Liver (tissue), 9 donors: ENCODE data around the gene CAVIN4. TPM values are rescaled to one million over a fixed set of nuclear protein-coding genes. Genes with fewer than 3 reads are reported as not detected.

ENCODE experiments used
- DNase-seq: peaks from one replicate; pipeline ENCODE4 v3.0.0-alpha.2; 2017; ENCODE audit warnings: low spot score
- H3K27ac ChIP-seq, 2 donors: one replicate each; pipeline ENCODE4 v1.7.0; 2013; ENCODE audit warnings: inconsistent platforms in 2 of 2, low read length in 2 of 2, control low read depth in 1 of 2, low read depth in 1 of 2, mild to moderate bottlenecking in 1 of 2
- H3K27me3 ChIP-seq, 4 donors: one replicate each; pipeline versions ENCODE4 v1.6.1 to v1.7.0; 2013; ENCODE audit warnings: low read length in 3 of 4, inconsistent platforms in 1 of 4, mild to moderate bottlenecking in 1 of 4, moderate library complexity in 1 of 4; ENCODE audit not compliant: control insufficient read depth in 4 of 4, insufficient read depth in 4 of 4
- H3K36me3 ChIP-seq, 4 donors: one replicate each; pipeline versions ENCODE4 v1.6.1 to v1.7.0; 2013; ENCODE audit warnings: low read length in 3 of 4, mild to moderate bottlenecking in 3 of 4, low read depth in 1 of 4, moderate library complexity in 1 of 4; ENCODE audit not compliant: control insufficient read depth in 4 of 4, insufficient read depth in 3 of 4
- H3K4me1 ChIP-seq, 4 donors: one replicate each; pipeline versions ENCODE4 v1.6.1 to v1.7.0; 2013; ENCODE audit warnings: low read length in 3 of 4, mild to moderate bottlenecking in 3 of 4, moderate library complexity in 1 of 4; ENCODE audit not compliant: control insufficient read depth in 4 of 4, insufficient read depth in 4 of 4
- H3K4me3 ChIP-seq, 3 donors: one replicate each; pipeline versions ENCODE4 v1.6.1 to v1.7.0; 2013; ENCODE audit warnings: low read length in 3 of 3, control low read depth in 1 of 3, low read depth in 1 of 3, mild to moderate bottlenecking in 1 of 3
- H3K9ac ChIP-seq, 2 donors: one replicate each; pipeline ENCODE4 v1.7.0; 2013; ENCODE audit warnings: low read length in 2 of 2, mild to moderate bottlenecking in 2 of 2, moderate library complexity in 2 of 2, control low read depth in 1 of 2, low read depth in 1 of 2
- H3K9me3 ChIP-seq, 4 donors: one replicate each; pipeline versions ENCODE4 v1.6.1 to v1.7.0; 2013; ENCODE audit warnings: low read length in 3 of 4; ENCODE audit not compliant: control insufficient read depth in 4 of 4
- EGR1 ChIP-seq, 2 donors: IDR thresholded peaks; 2 replicates each; pipeline ENCODE4 v1.6.1; 2016 to 2018; ENCODE audit warnings: antibody characterized with exemption in 2 of 2, low read depth in 2 of 2
- FOXA1 ChIP-seq: IDR thresholded peaks from 2 replicates; pipeline ENCODE4 v1.6.1; 2016; ENCODE audit warnings: antibody characterized with exemption
- FOXA2 ChIP-seq: IDR thresholded peaks from 2 replicates; pipeline ENCODE4 v1.6.1; 2016; ENCODE audit warnings: antibody characterized with exemption
- GABPA ChIP-seq, 2 donors: IDR thresholded peaks in 1 of 2; conservative IDR thresholded peaks in 1 of 2; 2 replicates each; pipeline ENCODE4 v1.6.1; 2016; ENCODE audit warnings: antibody characterized with exemption in 2 of 2, mild to moderate bottlenecking in 1 of 2, moderate library complexity in 1 of 2
- HNF4A ChIP-seq, 2 donors: conservative IDR thresholded peaks; 2 replicates each; pipeline ENCODE4 v1.6.1; 2016; ENCODE audit warnings: antibody characterized with exemption in 2 of 2, mild to moderate bottlenecking in 2 of 2
- HNF4G ChIP-seq: IDR thresholded peaks from 2 replicates; pipeline ENCODE4 v1.6.1; 2016; ENCODE audit warnings: antibody characterized with exemption
- JUND ChIP-seq, 2 donors: IDR thresholded peaks; 2 replicates each; pipeline ENCODE4 v1.6.1; 2016; ENCODE audit warnings: antibody characterized with exemption in 2 of 2
- NR2F2 ChIP-seq: IDR thresholded peaks from 2 replicates; pipeline ENCODE4 v1.6.1; 2016; ENCODE audit warnings: antibody characterized with exemption
- RAD21 ChIP-seq, 2 donors: IDR thresholded peaks; 2 replicates each; pipeline ENCODE4 v1.6.1; 2016; ENCODE audit warnings: antibody characterized with exemption in 2 of 2, mild to moderate bottlenecking in 2 of 2
- RXRA ChIP-seq, 2 donors: IDR thresholded peaks; 2 replicates each; pipeline ENCODE4 v1.6.1; 2017 to 2018; ENCODE audit warnings: antibody characterized with exemption in 2 of 2, mild to moderate bottlenecking in 1 of 2
- SP1 ChIP-seq: IDR thresholded peaks from 2 replicates; pipeline ENCODE4 v1.6.1; 2018; ENCODE audit warnings: antibody characterized with exemption, mild to moderate bottlenecking
- TAF1 ChIP-seq: conservative IDR thresholded peaks from 2 replicates; pipeline ENCODE4 v1.6.1; 2016; ENCODE audit warnings: antibody characterized with exemption, mild to moderate bottlenecking
- YY1 ChIP-seq: IDR thresholded peaks from 2 replicates; pipeline ENCODE4 v1.6.1; 2016; ENCODE audit warnings: antibody characterized with exemption, mild to moderate bottlenecking
- WGBS: extraction: QIAGEN DNeasy Blood & Tissue Kit; methylation state at CpG from one replicate; pipeline ENCODE4 v1.1.7; 2013; 5-methylcytosine and 5-hydroxymethylcytosine counted together
- polyA plus RNA-seq, 2 donors: library from polyadenylated mRNA; stranded (reverse) in 1 of 2; unstranded in 1 of 2; fragments of 200-250 nt in 1 of 2; fragments of >200 nt in 1 of 2; fragmentation: Nextera tagmentation in 1 of 2; extraction: Ambion mirVana in 1 of 2; gene quantifications; one replicate each; pipeline versions ENCODE4 v1.2.1 to v1.2.3, GENCODE V29; 2013 to 2015
- total RNA-seq, 2 donors: library from RNA; depleted of rRNA; stranded (reverse); fragments of >200 nt; gene quantifications; one replicate each; pipeline ENCODE4 v1.2.3, GENCODE V29; 2014
- TF ChIP-seq, protein P1 (sequence below): fragments of 150-350 bp; IDR thresholded peaks from 2 replicates; pipeline ENCODE4 v1.5.1; 2017; ENCODE audit warnings: improper control_type of control experiment, low read depth, low read length; ENCODE audit not compliant: missing input control
- TF ChIP-seq, protein P2 (sequence below): IDR thresholded peaks from 2 replicates; pipeline ENCODE4 v1.6.1; 2016; ENCODE audit warnings: antibody characterized with exemption
- TF ChIP-seq, protein P3 (sequence below): IDR thresholded peaks from 2 replicates; pipeline ENCODE4 v1.6.1; 2016; ENCODE audit warnings: antibody characterized with exemption
- TF ChIP-seq, protein P4 (sequence below): IDR thresholded peaks from 2 replicates; pipeline ENCODE4 v1.6.1; 2016; ENCODE audit warnings: antibody characterized with exemption, mild to moderate bottlenecking
- donor health status: healthy.
- donor health status: healthy.
- donor health status: healthy.
- donor health status: healthy.
- donor health status: healthy.

Gene CAVIN4
- total and polyA plus RNA-seq, 4 donors = 0.05 to 0.08 (median 0.06) TPM

DNA sequence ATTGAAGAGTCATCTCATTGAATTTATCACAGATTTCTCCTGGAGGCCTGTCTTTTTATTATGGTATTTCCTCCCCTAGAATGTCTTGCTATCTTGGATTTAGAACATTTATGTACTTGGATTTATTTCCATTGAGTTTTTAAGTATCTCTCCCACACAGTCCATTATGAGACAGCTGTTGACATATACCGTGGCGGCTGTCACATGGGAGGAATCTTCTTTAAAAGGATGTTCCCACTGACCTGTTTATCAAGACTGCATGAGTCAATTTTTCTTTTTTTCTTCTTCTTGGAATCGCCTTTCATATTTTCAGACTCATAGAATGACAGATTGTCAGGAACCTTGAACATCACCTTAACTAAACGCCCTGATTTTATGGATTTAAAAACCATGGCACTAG lies 2.9 kb upstream of the CAVIN4 start:
- Histone ChIP-seq H3K9ac (no peak overlapping the region), H3K27me3 (no peaks in the 10 kb centered on the region), H3K27ac (no peak overlapping the region), H3K36me3 (no peaks in the 10 kb centered on the region), H3K4me1 (no peaks in the 10 kb centered on the region), H3K4me3 (no peak overlapping the region), H3K9me3 (no peaks in the 10 kb centered on the region)
- no peak for DNase-seq
- TF ChIP-seq HNF4G = no peak
- TF ChIP-seq, protein P1, sequence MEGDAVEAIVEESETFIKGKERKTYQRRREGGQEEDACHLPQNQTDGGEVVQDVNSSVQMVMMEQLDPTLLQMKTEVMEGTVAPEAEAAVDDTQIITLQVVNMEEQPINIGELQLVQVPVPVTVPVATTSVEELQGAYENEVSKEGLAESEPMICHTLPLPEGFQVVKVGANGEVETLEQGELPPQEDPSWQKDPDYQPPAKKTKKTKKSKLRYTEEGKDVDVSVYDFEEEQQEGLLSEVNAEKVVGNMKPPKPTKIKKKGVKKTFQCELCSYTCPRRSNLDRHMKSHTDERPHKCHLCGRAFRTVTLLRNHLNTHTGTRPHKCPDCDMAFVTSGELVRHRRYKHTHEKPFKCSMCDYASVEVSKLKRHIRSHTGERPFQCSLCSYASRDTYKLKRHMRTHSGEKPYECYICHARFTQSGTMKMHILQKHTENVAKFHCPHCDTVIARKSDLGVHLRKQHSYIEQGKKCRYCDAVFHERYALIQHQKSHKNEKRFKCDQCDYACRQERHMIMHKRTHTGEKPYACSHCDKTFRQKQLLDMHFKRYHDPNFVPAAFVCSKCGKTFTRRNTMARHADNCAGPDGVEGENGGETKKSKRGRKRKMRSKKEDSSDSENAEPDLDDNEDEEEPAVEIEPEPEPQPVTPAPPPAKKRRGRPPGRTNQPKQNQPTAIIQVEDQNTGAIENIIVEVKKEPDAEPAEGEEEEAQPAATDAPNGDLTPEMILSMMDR = no peak
- TF ChIP-seq FOXA2 = no peak
- TF ChIP-seq, protein P2, sequence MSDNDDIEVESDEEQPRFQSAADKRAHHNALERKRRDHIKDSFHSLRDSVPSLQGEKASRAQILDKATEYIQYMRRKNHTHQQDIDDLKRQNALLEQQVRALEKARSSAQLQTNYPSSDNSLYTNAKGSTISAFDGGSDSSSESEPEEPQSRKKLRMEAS = no peak
- no peak for TF ChIP-seq YY1
- WGBS = 94% methylated on average over 4 of the region's 4 CpGs

DNA sequence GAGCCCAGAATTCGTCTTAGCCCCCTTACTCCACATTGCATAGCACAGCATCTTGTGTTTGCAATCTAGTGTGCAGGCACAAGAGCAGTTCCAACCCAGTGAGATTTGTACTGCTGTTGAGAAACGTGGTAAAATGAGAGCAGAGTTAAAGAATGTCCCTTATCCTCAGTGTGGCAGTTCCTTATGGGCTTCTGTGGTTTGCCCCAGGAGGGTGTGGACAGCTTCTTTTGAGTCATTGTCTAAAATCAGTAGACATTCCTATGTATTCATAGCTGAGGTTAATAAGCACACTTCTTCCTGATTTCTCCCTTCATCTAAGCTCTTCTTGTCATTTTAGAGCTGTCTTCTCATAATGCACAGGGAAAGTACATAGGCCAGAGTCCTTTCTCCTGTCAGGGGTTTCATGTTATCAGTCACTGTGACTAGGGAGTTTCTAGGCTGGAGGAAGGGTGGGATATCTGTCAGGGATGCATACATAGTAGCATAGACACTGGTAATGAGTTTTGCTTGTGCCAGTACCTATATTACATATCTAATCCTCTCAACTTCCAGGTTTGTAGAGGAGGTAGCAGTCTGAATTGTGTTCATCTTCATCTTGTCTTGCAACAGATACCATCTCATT lies 2.0 kb upstream of the CAVIN4 start:
- no peaks in the 10 kb centered on the region for H3K4me1 ChIP-seq
- whole genome bisulfite sequencing = 50% methylated on average over 2 of the region's 2 CpGs
- H3K27ac ChIP-seq = no peak overlapping the region
- TF ChIP-seq, protein P2 = no peak
- TF ChIP-seq RAD21 (IDR thresholded peaks at IDR 0.05) = no peak
- no peak for TF ChIP-seq FOXA1
- no peak for TF ChIP-seq HNF4G
- TF ChIP-seq, protein P1 = no peak
- TF ChIP-seq JUND (IDR thresholded peaks at IDR 0.05) = no peak
- no peak for TF ChIP-seq GABPA (IDR thresholded peaks at IDR 0.05 in 1 of 2, conservative IDR thresholded peaks at IDR 0.05 in 1 of 2)
- TF ChIP-seq HNF4A (conservative IDR thresholded peaks at IDR 0.05) = no peak
- TF ChIP-seq NR2F2 = no peak
- TF ChIP-seq TAF1 = no peak
- no peak for TF ChIP-seq SP1
- TF ChIP-seq EGR1 (IDR thresholded peaks at IDR 0.05; ENCODE audit: low read depth in 2 of 2) = no peak
- TF ChIP-seq, protein P3, sequence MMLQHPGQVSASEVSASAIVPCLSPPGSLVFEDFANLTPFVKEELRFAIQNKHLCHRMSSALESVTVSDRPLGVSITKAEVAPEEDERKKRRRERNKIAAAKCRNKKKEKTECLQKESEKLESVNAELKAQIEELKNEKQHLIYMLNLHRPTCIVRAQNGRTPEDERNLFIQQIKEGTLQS = no peak
- TF ChIP-seq RXRA (IDR thresholded peaks at IDR 0.05) = no peak
- TF ChIP-seq, protein P4, sequence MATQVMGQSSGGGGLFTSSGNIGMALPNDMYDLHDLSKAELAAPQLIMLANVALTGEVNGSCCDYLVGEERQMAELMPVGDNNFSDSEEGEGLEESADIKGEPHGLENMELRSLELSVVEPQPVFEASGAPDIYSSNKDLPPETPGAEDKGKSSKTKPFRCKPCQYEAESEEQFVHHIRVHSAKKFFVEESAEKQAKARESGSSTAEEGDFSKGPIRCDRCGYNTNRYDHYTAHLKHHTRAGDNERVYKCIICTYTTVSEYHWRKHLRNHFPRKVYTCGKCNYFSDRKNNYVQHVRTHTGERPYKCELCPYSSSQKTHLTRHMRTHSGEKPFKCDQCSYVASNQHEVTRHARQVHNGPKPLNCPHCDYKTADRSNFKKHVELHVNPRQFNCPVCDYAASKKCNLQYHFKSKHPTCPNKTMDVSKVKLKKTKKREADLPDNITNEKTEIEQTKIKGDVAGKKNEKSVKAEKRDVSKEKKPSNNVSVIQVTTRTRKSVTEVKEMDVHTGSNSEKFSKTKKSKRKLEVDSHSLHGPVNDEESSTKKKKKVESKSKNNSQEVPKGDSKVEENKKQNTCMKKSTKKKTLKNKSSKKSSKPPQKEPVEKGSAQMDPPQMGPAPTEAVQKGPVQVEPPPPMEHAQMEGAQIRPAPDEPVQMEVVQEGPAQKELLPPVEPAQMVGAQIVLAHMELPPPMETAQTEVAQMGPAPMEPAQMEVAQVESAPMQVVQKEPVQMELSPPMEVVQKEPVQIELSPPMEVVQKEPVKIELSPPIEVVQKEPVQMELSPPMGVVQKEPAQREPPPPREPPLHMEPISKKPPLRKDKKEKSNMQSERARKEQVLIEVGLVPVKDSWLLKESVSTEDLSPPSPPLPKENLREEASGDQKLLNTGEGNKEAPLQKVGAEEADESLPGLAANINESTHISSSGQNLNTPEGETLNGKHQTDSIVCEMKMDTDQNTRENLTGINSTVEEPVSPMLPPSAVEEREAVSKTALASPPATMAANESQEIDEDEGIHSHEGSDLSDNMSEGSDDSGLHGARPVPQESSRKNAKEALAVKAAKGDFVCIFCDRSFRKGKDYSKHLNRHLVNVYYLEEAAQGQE = no peak
- H3K9me3 ChIP-seq = no peaks in the 10 kb centered on the region
- no peak overlapping the region for H3K9ac ChIP-seq
- no peak overlapping the region for H3K4me3 ChIP-seq
- H3K27me3 ChIP-seq = no peaks in the 10 kb centered on the region
- H3K36me3 ChIP-seq = no peaks in the 10 kb centered on the region
- no peak for DNase-seq
